HPDE6-E6E7 (cell line): ENCODE data around the gene PTCD2.

Experiments
- DNase-seq: peaks from one replicate; pipeline ENCODE4 v3.0.0; 2011; ENCODE audit warnings: missing footprints; ENCODE audit errors: extremely low spot score

PTCD2 gene, protein sequence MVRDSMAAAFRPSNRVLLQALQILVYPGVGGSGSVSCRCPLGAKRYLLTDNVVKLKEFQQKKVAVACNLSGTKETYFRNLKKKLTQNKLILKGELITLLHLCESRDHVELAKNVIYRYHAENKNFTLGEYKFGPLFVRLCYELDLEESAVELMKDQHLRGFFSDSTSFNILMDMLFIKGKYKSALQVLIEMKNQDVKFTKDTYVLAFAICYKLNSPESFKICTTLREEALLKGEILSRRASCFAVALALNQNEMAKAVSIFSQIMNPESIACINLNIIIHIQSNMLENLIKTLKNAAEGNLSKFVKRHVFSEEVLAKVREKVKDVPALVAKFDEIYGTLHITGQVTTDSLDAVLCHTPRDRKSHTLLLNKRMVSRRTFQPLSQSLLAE

DNA sequence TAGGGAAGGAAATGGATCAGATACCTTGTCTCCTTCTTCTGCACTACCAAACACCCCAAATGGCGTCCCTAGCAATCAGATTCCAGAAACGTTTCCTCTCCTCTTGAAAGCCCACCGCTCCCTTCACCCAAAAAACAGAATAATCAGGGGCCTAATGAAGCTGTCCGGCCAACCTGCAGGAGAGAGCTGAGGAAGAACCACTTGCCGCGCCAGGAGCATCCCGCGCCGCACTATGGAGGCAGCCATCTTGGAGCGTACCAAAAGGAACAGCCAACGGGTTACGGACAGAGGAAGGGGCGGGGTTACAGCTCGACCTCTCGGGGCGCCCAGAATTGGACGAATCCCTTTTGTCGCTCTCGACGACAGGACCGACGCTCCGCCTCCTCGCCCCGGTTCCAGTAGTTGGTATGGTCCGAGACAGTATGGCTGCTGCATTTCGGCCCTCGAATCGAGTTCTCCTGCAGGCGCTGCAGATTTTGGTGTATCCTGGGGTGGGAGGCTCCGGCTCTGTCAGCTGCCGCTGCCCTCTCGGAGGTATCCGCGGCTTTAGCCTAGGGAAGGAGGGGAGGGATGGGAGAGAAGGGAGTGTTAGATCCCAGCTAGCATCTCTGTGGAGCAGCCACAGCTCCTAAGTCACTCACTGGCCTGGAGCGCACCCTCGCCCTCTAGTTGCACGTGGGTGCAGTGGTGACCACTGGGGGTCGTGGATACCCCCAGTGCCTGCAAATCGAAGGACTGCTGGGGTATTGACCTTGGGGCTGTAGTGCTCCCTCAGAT is at the start of gene PTCD2, which contains the start of gene MRPS27:
PTCD2 (plus strand) TSS at position 398 of the 777 bp plus-strand sequence; CDS start at position 408, 10 bp downstream.
MRPS27 (minus strand) TSS at position 265 of the 777 bp plus-strand sequence; CDS start at position 246, 19 bp downstream.
- peak; percentile 98 for DNase-seq

DNA sequence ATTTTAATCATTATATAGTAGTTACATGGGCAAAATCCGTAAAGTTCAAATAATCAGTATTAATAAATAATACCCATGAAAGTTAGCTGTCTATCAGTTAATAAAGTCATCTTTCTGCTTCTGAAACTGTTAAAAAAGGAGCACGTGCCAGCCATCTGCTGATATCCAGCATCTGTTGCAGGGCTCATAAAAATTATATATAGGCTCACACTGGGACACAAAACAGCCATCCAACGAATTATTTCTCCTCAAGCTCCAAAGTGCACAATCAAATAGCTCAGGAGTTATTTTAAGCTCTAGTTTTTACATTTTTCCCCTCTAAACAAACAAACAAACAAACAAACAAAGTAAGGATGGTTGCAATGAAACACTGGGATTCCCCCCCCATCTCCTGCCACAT is 48.5 kb upstream of the PTCD2 start:
- DNase-seq = no peak

DNA sequence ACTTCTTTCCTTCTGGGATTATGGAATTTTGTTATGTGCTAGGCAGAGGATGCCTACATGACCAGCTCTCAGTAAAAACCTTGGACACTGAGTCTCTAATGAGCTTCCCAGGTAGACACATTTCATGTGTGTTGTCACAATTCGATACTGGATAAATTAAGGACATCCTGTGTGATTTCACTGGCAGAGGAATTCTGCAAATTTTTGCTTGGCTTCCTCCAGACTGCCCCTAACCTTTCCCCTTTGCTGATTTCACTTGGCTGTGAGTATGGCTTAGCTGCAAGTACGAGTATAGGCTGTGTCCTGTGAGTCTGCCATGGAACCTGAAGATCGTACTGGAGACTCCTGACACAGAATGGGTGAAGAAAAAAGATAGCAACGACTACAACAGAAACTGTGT is 47.8 kb upstream of the PTCD2 start:
- no peak for DNase-seq

DNA sequence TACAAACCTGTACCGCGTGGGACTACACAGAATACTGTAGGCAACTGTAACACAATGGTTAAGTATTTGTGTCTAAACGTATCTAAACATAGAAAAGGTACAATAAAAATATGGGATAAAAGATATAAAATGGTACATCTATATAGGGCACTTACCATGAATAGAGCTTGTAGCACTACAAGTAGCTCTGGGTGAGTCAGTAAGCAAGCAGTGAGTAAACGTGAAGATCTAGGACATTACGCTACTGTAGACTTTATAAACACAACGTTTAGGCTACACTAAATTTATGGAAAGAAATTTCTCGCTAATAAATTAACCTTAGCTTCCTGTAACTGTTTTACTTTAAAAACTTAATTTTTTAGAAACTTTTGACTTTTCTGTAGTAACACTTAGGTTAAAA is 46.6 kb upstream of the PTCD2 start:
- no peak for DNase-seq

DNA sequence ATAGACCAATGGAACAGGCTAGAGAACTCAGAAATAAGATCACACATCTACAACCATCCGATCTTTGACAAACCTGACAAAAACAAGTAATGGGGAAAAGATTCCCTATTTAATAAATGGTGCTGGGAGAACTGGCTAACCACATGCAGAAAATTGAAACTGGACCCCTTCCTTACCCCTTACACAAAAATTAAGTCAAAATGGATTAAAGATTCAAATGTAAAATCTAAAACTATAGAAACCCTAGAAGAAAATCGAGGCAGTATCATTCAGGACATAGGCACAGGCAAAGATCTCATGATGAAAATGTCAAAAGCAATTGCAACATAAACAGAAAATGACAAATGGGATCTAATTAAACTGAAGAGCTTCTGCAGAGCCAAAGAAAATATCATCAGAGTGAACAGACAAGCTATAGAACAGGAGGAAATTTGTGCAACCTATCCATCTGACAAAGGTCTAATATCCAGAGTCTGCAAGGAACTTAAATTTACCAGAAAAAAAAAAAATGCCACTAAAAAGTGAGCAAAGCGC is 43.9 kb upstream of the PTCD2 start:
- DNase-seq = no peak

DNA sequence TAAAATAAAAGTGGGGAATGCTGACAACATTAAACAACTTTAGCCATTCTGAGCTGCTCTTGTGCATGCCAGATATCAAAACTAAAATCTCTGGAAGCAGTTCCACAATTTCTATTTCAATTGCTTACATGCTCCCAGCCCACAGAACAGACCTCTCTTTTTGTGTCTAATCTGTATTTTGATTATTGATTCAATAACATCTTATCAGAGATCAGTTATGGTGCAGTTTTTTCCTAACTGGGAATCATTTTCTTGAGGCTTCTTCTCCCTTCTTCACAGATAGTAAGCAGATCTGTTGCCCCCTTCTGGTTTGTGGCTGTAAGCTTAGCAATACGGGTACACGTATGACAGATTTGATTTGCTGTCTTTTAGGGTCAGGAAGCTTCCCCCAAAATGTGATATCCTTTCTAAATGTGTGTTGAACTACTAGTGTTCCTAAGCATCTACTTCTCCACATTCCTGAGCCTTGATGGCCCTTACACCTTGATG is 39.5 kb upstream of the PTCD2 start:
- peak; percentile 9 for DNase-seq

DNA sequence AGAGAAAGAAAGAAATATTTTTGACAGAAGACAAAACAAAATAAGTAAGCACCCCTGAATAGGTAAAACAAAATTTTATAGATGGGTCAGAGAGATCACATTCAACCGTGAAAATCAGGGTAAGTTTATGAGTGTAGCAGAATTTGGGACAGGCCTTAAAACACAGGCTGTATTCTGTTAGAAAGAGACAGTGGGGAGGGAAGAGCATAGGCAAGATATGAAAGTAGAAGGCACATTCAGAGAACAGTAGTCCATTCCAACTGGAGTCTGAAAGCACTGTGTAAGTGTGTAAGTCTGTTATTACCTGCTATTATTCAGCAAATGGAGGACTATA is 38.8 kb upstream of the PTCD2 start:
- no peak for DNase-seq

DNA sequence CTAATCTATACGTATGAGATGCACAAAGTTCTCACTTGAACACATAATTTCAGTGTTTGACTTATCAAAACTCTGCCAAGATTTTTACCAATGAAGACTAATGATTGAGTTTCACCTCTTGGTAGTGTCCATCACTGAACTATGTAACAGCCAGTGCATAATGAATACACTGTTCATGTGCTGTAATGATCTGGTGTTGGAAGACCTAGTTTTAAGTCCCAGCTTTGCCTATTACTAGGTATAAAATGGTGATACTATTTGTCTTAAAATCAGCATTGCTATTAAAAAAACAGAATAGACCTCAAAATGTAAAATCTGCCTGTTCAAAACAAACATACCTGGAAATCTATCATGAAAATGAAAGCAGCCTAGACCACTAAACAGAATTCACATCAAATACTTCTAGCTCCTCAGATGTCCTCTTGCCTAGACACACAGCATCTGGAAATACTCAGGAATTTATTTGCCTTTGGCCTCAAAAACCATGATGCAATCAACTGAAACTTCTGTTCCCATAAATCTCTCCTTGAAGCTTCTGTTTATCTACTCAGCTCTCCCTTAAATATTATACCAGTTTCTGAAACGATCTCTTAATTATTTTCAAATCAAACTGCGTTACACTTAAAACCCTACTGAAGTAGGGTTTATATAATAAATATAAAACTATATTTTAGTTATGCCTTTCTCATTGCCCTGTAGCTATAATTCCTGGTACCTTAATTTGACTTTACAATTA is 38.2 kb upstream of the PTCD2 start:
- no peak for DNase-seq

DNA sequence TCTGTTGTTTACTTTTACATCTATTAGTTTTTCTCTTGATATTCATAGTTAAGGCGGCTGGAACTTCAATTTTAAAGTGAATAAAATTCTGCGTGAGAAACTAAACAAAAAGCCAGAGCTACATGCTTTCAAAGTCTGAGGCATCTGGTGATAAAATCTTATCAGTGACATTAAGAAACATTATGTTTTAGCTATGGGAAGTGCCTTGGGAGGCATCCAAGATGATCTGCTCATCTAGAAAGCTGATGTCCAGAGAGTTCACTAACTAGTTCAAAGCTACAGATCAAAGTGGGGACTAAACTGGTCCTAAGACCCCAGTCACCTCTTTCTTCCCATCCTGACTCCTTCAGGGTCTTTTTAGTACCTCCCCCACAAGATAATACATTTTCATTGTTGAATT is 37.3 kb upstream of the PTCD2 start:
- DNase-seq = no peak

DNA sequence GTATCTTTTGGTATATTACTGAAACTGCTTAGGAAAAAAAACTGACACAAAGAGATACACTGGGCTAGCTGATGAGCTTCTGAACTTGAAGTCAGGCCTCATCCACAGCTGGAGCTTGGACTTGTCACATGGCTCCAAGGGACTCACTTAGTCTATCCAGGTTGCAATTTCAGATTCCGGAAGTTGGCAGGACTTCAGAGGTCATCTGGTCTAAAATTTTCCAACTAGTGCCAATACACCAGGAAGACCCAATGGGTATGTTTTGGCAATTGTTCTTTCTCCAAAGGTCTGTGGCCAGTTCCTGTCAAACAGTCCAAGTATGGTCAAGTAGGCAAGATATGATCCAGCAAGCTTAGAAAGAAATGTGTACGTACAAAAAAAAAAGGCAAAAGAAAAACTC is 36.8 kb upstream of the PTCD2 start:
- no peak for DNase-seq

DNA sequence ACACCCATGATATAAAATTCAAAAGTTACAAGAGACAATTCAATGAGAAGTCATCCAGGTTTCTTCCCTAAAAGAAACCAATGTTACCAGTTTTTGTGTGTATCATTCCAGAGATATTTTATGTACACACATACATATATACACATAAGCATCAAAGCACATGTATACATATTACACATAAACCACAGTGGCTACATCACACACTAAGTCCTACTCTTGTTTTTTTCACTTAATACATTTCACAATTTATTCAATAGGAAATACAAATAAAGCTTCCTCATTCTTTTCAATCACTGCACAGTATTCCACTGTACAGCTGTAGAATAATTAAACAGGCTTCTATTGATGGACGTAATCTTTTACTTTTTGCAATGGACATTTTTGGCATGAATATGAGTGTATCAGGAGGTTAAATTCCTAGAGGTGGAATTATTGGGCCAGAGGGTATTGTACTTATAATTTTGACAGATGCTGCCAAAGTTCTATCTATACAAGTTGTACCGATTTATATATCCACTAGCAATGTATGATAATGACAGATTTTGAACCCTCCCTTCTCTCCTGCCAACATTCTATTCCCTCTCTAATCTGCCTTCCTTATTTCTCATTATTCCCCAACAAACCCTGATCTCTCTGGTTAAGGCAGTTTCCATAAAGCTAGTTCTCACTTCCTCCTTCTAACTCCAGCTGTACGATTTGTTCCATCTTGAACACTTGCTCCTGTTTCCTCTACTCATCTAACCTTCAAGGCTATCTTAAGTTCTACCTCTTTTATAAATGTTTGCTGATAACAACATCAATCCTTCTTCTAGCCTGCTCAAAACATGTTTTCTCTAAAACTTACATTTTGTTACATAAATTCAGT is 35.4 kb upstream of the PTCD2 start:
- DNase-seq = no peak

DNA sequence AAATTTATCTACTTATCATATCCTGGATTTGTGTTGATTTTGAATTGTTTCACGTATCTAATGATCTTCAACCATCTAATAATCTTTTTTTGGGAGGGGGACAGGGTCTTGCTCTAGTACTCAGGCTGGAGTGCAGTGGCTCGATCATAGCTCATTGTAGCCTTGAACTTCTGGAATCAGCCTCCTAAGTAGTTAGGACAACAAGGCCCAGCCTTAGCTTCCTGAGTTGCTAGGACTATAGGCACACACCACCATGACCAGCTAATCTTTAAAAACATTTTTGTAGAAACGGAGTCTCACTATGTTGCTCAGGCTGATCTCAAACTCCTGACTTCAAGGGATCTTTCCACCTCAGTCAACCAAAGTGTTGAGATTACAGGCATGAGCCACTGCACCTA is 34.8 kb upstream of the PTCD2 start:
- no peak for DNase-seq

DNA sequence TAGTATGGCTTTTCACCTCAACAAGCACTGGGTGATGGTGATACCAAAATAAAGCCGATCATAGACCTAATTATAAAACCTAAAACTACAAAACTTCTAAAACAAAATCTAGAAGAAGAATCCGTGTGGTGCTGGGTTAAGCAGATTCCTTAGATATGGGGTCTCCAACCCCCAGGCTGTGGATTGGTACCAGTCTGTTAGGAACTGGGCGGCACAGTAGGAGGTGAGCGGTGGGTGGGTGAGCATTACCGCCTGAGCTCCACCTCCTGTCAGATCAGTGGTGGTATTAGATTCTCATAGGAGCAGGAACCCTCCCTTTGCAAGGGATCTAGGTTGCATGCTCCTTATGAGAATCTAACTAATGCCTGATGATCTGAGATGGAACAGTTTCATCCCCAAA is 33.4 kb upstream of the PTCD2 start:
- no peak for DNase-seq

DNA sequence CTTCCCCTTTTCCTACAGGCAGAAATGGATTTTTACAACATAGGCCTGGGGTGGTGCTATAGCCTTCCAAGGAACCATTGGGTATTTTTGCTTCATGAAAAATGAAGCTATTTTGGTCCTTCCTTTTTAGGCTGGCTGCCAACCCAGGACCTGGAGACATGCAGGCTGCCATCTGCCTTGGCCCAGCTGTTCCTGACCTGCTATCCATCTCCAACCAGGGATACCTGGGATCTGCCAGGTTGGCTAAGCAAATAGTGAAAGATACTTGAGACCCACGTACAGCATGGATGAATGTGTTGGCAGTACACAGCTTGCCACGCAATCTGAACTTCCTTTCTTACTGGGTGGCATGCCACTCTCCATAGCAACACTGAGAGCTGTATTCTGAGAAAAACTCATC is 31.2 kb upstream of the PTCD2 start:
- no peak for DNase-seq

DNA sequence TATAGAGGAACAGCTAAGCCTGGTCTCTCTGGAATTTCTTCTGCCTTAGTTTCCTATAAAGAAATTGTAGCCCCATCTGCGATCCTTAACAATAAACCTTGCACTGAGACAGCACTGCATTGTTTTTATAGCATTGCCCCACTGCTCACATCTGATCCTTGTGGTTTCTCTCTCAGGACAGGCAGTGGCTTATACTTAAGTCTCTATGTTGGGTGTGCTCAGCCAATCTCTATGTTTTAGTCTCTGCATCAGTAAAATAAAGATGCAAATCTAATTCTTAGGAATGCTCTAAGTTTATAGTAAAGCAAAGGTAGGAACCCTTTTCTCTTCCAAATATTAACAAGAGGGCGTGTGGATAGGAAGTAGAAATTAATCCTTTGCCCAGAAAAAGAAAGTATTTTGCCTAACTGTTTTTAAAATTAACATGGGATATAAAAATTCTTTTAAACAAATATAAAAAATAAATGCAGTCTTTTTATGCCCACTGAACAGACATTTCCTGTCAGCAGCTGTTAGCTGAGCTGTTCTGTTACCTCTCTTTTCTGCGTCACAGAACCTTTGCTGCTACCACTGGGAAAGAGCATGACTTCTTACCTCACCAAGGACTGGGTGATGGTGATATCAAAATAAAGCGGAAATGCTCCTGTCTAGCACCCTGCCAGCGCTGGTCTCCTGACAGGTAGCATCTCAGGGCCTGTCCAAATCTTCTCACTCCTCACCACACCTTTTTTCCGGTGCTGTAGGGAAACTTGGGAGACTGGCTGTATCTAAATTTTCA is 29.6 kb upstream of the PTCD2 start:
- DNase-seq = no peak

DNA sequence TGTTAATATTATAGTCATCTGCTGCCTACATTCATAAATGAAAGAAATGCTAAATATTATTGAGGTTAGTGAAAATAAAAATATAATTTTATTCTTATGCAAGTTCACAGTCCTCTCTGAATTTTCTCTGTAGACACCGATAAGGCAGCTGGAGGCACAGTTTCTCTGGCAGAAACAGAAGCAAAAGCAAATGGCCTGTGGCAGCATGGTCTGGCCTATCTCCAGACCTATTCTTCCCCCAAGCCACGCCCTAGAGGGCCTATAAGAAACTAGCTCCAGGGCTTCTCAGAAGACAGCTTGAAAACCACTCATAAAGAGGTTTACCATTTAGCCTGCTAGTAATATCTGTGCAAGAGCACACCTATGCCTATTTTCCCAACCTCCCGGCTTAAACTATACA is 28.6 kb upstream of the PTCD2 start:
- no peak for DNase-seq

DNA sequence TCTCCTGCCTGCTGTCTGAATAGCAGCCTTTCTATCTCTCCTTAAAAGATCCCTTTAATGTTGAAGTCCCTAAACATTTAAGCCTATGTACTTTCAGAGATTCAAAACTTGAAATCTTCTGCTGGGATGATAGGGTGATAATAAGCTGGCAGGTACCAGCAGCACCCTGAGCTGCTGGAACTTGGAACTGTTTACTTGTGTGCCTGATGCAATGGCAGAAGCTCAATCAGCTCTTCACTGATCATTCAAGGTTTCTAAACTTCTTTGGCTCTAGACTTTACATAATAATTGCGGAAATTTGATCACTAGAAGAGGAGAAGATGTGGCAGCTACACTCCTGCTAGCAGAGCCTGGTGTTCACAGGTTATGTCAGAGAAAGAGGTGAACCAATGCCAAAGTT is 27.8 kb upstream of the PTCD2 start:
- DNase-seq = no peak

DNA sequence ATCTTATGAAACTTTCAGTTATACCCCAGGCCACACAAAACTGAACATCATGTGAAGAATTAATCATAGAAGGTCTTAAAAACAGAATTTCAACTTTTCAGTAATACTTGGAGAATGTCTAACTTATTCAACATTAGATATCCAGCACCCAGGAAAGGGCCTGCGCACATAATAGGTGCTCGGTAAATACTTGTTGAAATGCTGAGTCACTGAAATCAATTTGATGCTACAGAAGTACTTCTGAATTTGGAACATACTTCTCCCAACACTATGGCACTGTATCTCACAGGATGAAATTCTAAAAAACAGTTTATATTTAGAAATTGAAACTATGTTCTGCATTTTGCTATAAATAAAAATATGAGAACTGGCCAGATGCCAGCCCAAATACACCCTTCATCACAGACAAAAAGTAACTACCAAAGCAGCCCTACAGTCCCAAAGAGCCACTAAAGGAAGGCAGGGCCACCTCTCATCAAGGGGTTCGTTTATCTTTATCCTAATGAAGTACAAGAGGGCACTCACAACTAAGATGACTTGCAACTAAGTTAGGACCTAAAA is 26.6 kb upstream of the PTCD2 start:
- no peak for DNase-seq

DNA sequence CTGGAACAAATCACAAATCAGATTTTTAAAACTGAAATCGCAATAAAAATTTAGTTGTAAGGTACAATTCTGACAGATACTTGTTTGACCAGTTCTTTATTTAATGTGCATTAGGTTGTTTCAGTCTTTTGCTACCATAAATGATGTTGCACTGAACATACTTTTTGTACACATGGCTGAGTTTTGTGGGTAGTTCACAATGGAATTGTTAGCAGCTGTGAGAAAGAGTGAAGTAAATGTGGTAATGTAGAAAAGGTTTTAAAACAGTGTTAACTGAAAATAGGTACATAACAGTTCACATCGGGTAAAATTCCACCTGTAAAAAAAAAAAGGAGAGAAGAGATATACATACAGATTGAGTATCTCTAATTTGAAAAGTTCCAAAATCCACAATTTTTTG is 25.7 kb upstream of the PTCD2 start:
- DNase-seq = no peak

DNA sequence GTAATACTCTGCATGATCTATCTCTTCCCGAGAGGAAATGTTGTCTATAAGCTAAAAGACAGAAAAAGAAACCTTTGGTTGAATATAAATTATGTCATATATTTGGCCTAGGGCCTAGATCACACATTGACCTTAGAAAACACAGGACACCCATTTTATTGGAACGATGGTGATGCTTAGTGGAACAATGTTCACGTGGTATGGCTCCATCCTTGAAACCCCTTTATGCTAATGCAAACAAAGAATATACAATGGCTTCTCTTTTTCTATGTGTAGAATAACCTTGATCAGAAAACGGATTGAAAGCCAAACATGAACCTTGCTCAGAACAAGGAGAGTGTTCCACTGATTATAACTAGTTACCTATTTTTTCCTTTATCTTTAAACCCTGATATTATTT is 24.6 kb upstream of the PTCD2 start:
- no peak for DNase-seq
